Stimulated activated CD4-positive, alpha-beta T cell treated with anti-CD3 and anti-CD28 coated beads, Interleukin-4, amount 100 ng/mL, for 4 hours (primary cell): ENCODE measurements around the gene DBNL.
A peak's percentile ranks its signal among the peaks of the same experiment; 100 is the strongest.

Experiments used
- DNase-seq, 2 experiments: peaks; one replicate each; pipeline ENCODE4 v3.0.0-alpha.2; 2020

Gene DBNL

GRCh38 chr7:44101303-44101965, 56.9 kb downstream of the DBNL start:
- no peak for DNase-seq

DNA sequence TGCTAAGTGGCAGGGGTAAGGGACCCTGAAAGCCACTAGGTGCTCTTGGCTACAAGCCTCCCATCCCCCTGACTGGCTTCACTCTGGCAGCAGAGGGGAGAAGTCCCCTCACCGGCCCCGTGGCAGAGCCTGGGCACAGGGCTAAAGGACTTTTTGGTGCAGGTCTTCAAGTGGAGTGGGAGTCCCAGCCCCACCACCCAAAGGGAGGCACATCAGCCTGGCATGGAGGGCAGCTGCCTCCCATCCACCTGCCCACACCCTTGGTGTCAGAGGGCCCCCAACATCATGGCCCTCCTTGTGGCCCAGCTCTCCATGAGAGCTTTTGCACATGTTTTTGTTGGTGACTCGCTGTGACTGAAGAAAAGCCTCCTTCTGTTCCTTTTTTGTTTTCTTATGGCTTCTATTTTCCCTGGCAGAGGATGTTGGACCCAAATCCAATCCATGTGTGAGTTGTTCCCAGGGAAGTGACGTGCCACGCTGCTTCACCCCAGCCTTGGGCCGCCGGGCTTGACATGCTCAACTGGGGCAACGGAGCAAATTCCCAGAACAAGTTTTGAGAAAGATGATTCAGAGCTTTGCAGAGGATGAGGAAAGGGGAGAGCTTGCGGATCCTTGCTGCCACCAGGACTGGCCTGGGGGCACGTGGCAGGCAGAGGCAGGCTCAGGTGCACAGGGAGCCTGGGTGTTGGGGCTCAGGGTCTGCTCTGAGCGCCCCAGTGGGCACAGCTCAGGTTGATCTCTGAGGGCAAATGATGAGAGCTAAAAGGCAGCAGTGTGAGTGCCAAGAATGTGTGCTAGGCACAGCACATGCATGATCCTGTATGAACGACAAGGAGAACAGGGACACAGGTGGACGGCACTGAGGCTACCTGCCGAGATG, 57.7 kb downstream of the DBNL start:
- DNase-seq, result no peak

GRCh38 chr7:44102846-44103565, 58.5 kb downstream of the DBNL start:
- no peak for DNase-seq

GRCh38 chr7:44103566-44103922, 59.0 kb downstream of the DBNL start:
- DNase-seq, result no peak

- DNase-seq, result peak; percentile 44 to 50
These were observed 59.7 kb downstream of the DBNL start, which contains the start of gene AEBP1 for GRCh38 chr7:44103923-44104859. Gene AEBP1, plus strand, starts transcription at chr7:44104345. Its CDS starts 321 bp downstream, at chr7:44104666.

DNA sequence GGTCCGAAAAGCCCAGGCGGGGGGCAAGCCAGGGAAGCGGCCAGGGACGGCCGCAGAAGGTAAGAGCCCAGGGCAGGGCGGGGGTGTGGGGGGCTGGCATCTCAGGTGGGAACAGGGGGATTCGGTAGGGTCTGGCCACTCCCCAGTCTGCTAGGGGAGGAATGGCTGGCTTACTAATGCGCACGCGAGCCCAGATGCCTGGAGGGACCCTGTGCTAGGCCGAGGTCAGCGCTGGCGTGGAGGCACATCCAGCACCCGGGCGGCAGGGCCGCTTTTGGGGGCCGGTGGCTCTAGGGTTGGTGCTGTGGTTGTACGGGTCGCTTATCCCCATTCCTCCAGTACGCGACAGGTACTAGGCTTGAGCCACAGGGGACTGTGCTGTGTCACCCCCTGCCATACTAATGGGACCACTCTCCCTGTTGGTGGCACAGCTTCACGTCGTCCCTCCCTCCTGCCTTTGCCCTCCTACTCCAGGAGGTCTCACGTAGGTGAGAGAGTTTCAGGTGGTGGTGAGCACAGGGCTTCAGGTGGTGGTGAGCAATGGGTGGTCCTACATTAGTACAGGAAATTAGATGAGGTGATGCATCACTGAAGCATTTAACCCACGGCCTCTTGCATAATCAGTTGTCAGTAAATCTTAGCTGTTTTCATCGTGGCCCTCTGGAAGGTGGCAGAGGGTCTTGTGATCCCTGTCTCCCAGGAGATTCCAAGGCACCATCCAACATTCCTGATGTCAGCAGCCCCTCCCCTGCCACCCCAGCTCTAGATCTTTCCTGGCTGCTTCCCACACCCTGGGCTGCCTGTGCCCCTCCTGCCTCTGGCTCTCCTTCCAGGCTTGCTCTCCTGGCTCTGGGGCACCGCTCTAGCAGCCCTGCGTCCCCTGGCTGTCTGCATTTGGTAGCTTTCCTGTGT, 60.6 kb downstream of the DBNL start:
- no peak for DNase-seq

- DNase-seq, result no peak
These were observed 61.3 kb downstream of the DBNL start for GRCh38 chr7:44105832-44106231.

DNA sequence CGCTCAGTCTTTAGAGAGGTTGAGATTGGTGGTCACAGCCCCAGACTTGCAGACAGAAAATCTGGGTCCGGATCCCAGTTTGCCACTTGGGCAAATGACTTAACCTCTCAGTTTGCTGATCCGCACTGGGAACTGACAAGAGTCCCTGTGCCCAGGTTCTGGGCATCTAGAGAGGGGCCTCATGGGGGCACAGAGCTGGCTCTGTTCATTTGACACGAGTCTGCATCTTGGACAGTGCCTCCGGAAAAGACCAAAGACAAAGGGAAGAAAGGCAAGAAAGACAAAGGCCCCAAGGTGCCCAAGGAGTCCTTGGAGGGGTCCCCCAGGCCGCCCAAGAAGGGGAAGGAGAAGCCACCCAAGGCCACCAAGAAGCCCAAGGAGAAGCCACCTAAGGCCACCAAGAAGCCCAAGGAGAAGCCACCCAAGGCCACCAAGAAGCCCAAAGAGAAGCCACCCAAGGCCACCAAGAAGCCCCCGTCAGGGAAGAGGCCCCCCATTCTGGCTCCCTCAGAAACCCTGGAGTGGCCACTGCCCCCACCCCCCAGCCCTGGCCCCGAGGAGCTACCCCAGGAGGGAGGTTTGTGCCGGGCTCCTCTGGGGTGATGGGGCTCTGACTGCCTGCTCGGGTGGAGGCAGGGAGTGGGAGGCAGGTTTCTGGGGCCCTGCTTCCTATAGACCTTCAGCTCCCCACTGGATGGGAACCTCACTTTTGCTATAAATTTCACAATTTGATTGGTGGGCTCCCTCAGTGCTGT, 62.0 kb downstream of the DBNL start:
- no peak for DNase-seq

- no peak for DNase-seq
These were observed 62.8 kb downstream of the DBNL start for GRCh38 chr7:44107116-44107960.

DNA sequence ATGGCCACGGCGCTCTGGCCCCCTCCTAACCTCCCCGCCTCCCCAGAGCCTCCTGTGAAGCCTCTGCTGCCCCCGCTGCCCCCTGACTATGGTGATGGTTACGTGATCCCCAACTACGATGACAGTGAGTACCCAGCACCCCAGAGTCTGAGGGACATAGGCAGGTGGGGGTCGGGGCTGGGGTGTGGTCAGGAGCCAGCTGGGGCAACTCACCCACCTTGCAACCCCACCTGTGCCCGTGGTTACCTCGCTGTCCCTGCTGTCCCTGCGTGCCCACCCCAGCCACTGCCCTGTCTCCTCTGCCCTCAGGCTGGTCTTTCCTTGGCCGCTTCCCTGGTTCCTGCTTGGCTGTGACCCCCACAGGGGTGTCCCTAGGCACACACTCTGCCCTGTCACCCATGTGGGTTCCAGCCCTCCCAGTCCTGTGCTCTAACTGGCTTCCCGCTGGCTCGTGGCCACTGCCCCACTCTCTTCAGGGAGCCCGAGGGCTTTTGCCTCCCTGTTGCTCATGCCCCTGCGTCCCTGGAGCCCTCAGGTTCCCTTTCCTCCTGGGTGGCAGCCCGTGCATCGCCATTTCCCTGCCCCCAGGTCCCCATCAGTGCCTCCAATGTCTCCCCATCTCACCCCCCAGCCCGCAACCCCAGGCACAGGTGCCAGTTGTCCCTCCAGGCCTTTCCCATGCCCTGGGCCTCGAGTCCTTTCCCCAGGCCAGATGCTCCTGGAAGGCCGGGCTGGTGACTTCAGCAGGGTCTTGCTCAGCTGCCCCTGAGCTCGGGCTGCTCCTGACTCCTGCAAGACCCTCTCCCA, 63.7 kb downstream of the DBNL start:
- DNase-seq, result no peak

DNA sequence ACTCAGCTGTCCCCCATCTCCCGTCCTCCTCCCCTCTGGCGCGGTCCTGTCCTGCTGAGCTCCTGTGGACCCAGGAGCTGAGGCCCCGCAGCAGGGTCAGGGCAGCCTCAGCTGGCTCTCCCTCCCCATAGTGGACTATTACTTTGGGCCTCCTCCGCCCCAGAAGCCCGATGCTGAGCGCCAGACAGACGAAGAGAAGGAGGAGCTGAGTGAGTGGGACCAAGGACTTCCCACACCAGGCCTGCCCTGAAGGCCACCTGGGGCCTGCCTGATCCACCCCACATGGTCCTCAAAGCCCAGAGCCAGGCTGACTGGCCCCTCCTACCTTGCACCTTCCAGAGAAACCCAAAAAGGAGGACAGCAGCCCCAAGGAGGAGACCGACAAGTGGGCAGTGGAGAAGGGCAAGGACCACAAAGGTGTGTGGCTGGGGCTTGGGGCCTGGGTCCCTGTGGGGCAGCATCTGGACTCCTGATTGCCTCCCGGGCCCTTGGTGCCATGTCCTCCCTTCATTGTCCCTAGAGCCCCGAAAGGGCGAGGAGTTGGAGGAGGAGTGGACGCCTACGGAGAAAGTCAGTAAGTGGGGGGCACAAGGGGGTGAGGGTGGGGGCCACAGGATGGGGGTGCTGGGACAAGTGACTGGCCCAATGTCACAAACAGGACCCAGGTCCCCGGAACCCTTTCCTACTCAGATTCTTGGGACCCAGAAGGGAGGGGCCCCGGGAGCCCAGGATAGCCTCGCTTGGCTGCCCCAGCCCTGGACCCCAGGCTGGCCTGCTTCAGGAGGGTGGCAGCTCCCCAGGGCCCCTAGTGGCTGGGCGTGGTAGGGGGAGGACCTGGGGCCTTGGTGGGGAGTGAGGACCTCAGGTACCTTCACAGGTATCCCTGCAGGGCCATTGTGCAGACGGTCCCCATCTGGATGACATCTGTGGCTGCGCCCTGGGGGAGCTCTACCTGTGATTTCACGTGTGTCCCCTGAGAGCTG, 64.6 kb downstream of the DBNL start:
- no peak for DNase-seq

GRCh38 chr7:44109991-44110390, 65.5 kb downstream of the DBNL start:
- DNase-seq, result no peak

GRCh38 chr7:44110719-44111635, 66.5 kb downstream of the DBNL start:
- DNase-seq, result no peak
